ENCODE results near the gene GTSE1.

GTSE1 gene

DNA sequence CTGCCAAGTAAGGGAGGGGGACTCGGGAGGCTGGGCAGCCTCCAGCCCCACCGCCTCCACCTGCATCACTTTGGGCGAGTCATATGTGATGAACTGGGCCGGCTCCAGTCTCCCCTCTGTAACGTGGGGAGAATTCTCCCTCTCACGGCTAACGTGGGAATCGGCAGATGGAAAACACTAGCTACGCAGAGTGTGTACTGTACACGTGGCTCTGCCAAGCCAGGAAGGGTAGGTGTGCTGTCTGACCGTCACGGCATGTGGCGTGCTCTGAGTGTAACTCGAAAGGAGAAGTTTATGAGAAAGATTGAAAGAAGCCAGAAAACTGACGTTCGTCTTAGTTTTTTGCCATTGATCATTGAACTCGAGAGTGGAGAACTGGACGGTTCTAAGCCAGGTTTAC is 52.6 kb downstream of the GTSE1 start:
- TF ChIP-seq RARB (CRISPR knock-in tag; IDR thresholded peaks at IDR 0.05) (no peak), ISL1 (CRISPR knock-in tag; IDR thresholded peaks at IDR 0.05) (no peak), TCF4 (CRISPR knock-in tag; IDR thresholded peaks at IDR 0.05; ENCODE audit: borderline replicate concordance) (no peak), SNAI2 (CRISPR knock-in tag; IDR thresholded peaks at IDR 0.05) (no peak), TOX (CRISPR knock-in tag; IDR thresholded peaks at IDR 0.05; ENCODE audit: borderline replicate concordance) (no peak), PPARA (CRISPR knock-in tag; IDR thresholded peaks at IDR 0.05; ENCODE audit: borderline replicate concordance) (no peak), ARNTL (CRISPR knock-in tag; IDR thresholded peaks at IDR 0.05; ENCODE audit: borderline replicate concordance, low read depth) (no peak), ZC3H10 (CRISPR knock-in tag; IDR thresholded peaks at IDR 0.05) (no peak), ZNF70 (CRISPR knock-in tag; IDR thresholded peaks at IDR 0.05) (no peak), ZNF565 (CRISPR knock-in tag; conservative IDR thresholded peaks at IDR 0.05; ENCODE audit: low read depth) (no peak), POU6F1 (CRISPR knock-in tag; IDR thresholded peaks at IDR 0.05; ENCODE audit: borderline replicate concordance, low read depth) (no peak), GLIS3 (CRISPR knock-in tag; IDR thresholded peaks at IDR 0.05) (no peak), ESRRG (CRISPR knock-in tag; IDR thresholded peaks at IDR 0.05) (no peak), ZNF8 (CRISPR knock-in tag; IDR thresholded peaks at IDR 0.05) (no peak)
- TF ChIP-seq, protein P1, sequence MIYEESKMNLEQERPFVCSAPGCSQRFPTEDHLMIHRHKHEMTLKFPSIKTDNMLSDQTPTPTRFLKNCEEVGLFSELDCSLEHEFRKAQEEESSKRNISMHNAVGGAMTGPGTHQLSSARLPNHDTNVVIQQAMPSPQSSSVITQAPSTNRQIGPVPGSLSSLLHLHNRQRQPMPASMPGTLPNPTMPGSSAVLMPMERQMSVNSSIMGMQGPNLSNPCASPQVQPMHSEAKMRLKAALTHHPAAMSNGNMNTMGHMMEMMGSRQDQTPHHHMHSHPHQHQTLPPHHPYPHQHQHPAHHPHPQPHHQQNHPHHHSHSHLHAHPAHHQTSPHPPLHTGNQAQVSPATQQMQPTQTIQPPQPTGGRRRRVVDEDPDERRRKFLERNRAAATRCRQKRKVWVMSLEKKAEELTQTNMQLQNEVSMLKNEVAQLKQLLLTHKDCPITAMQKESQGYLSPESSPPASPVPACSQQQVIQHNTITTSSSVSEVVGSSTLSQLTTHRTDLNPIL (CRISPR knock-in tag; IDR thresholded peaks at IDR 0.05; ENCODE audit: low read depth): no peak
- no peak for ATAC-seq

- ATAC-seq: no peak
- TF ChIP-seq ZFP3 (CRISPR knock-in tag; IDR thresholded peaks at IDR 0.05) (no peak), TOX (CRISPR knock-in tag; IDR thresholded peaks at IDR 0.05; ENCODE audit: borderline replicate concordance) (no peak), BACH2 (CRISPR knock-in tag; IDR thresholded peaks at IDR 0.05; ENCODE audit: borderline replicate concordance) (no peak), ZC3H10 (CRISPR knock-in tag; IDR thresholded peaks at IDR 0.05) (no peak), ZNF565 (CRISPR knock-in tag; conservative IDR thresholded peaks at IDR 0.05; ENCODE audit: low read depth) (no peak), GLIS3 (CRISPR knock-in tag; IDR thresholded peaks at IDR 0.05) (no peak), CSRNP3 (CRISPR knock-in tag; IDR thresholded peaks at IDR 0.05) (no peak), TCF4 (CRISPR knock-in tag; IDR thresholded peaks at IDR 0.05; ENCODE audit: borderline replicate concordance) (no peak)
- TF ChIP-seq, protein P2, sequence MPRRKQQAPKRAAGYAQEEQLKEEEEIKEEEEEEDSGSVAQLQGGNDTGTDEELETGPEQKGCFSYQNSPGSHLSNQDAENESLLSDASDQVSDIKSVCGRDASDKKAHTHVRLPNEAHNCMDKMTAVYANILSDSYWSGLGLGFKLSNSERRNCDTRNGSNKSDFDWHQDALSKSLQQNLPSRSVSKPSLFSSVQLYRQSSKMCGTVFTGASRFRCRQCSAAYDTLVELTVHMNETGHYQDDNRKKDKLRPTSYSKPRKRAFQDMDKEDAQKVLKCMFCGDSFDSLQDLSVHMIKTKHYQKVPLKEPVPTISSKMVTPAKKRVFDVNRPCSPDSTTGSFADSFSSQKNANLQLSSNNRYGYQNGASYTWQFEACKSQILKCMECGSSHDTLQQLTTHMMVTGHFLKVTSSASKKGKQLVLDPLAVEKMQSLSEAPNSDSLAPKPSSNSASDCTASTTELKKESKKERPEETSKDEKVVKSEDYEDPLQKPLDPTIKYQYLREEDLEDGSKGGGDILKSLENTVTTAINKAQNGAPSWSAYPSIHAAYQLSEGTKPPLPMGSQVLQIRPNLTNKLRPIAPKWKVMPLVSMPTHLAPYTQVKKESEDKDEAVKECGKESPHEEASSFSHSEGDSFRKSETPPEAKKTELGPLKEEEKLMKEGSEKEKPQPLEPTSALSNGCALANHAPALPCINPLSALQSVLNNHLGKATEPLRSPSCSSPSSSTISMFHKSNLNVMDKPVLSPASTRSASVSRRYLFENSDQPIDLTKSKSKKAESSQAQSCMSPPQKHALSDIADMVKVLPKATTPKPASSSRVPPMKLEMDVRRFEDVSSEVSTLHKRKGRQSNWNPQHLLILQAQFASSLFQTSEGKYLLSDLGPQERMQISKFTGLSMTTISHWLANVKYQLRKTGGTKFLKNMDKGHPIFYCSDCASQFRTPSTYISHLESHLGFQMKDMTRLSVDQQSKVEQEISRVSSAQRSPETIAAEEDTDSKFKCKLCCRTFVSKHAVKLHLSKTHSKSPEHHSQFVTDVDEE (CRISPR knock-in tag; IDR thresholded peaks at IDR 0.05): no peak
Observed at GRCh38 chr22:46349681-46350080, 53.0 kb downstream of the GTSE1 start.

DNA sequence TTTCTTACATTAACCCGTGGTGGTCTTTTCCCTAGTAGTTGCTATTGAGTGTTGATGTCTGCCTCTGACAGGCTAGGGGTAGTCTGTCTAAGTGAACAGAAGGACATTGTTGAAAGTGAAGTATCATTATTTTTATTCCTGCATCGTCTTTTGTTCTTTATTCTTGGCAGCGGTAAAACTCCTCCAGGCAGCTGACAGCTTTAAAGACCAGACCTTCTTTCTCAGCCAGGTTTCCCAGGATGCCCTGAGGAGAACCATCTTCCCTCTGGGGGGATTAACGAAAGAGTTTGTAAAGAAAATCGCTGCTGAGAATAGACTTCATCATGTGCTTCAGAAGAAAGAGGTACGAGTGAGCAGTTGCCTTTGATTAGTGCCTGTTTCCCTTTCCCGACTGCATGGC is 53.5 kb downstream of the GTSE1 start:
- no peak for ATAC-seq
- no peak for TF ChIP-seq ZC3H10 (CRISPR knock-in tag; IDR thresholded peaks at IDR 0.05)
- TF ChIP-seq PATZ1 (CRISPR knock-in tag; IDR thresholded peaks at IDR 0.05; ENCODE audit: borderline replicate concordance): no peak
- no peak for TF ChIP-seq CSRNP3 (CRISPR knock-in tag; IDR thresholded peaks at IDR 0.05)
- no peak for TF ChIP-seq RARB (CRISPR knock-in tag; IDR thresholded peaks at IDR 0.05)
- TF ChIP-seq ZNF8 (CRISPR knock-in tag; IDR thresholded peaks at IDR 0.05): no peak

Measured in SK-N-SH treated with all-trans-retinoic acid at 6 μM for 48 hours (cell line).